ENCODE results near the gene DYNC1I1. TPM values are rescaled to one million over a fixed set of nuclear protein-coding genes. Genes with fewer than 3 reads are reported as not detected.

Gene DYNC1I1
- total RNA-seq, 1 experiment from 2014 or later = 3.2 TPM

DNA sequence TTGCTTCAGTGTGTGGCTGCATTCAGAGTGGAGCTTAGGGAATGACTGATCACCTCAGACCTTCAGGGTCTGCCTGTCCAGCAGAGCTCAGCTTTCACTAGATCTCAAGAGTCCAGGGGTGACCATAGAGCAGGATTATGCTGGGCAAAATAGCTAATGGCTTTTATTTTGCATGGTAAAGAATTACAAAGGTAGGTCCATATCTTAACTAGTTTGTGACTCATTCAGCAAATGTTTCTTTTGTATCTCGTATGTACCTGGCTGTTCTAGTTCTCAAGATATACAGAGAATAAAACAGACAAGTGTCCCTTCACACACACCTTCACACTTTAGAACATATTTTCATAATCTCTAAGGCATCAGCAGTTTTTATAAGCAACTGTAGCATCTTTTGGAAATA lies 180.5 kb downstream of the DYNC1I1 start:
- Histone ChIP-seq H3K14ac (ENCODE audit: insufficient read depth, low read length) (no peak overlapping the region), H3K27me3 (ENCODE audit: insufficient read depth, low read length) (no peaks in the 10 kb centered on the region), H2AK5ac (ENCODE audit: insufficient read length, low read length) (no peak overlapping the region), H4K8ac (replicated peaks; ENCODE audit: insufficient read length, low read depth, low read length) (no peak overlapping the region), H2BK20ac (ENCODE audit: low read depth, low read length, poor library complexity, severe bottlenecking) (no peak overlapping the region), H3K79me1 (ENCODE audit: insufficient read depth, low read depth, low read length, poor library complexity, severe bottlenecking) (no peaks in the 10 kb centered on the region), H3K9me3 (ENCODE audit: control insufficient read depth, low read depth, low read length) (no peaks in the 10 kb centered on the region), H3K79me2 (ENCODE audit: insufficient read depth, low read length) (no peaks in the 10 kb centered on the region), H2AFZ (ENCODE audit: low read length) (no peak overlapping the region), H2BK5ac (ENCODE audit: insufficient read length, low read length) (no peak overlapping the region), H3K23me2 (ENCODE audit: insufficient read length, low read depth, low read length, poor library complexity, severe bottlenecking) (no peaks in the 10 kb centered on the region), H3K23ac (ENCODE audit: insufficient read length, low read depth, low read length) (no peak overlapping the region), H4K5ac (ENCODE audit: insufficient read length, low read depth, low read length) (no peak overlapping the region), H3K18ac (ENCODE audit: insufficient read length, low read depth, low read length) (no peak overlapping the region), H3K9ac (ENCODE audit: extremely low read depth, insufficient read length, low read length) (no peak overlapping the region), H4K91ac (ENCODE audit: insufficient read length, low read depth, low read length) (no peak overlapping the region), H2BK12ac (ENCODE audit: insufficient read length, low read depth, low read length) (no peak overlapping the region), H3K27ac (ENCODE audit: insufficient read length, low read depth, low read length) (no peak overlapping the region), H2BK15ac (ENCODE audit: low read depth, low read length) (no peak overlapping the region), H3K4me2 (ENCODE audit: insufficient read depth, insufficient read length, low read length) (no peak overlapping the region), H4K20me1 (ENCODE audit: control insufficient read depth, insufficient read depth, insufficient read length) (no peaks in the 10 kb centered on the region), H3T11ph (ENCODE audit: low read length) (no peak overlapping the region), H3K4ac (ENCODE audit: low read depth, low read length) (no peak overlapping the region), H3K4me1 (ENCODE audit: insufficient read depth, low read length) (no peaks in the 10 kb centered on the region), H3K56ac (ENCODE audit: insufficient read length, low read depth, low read length) (no peak overlapping the region), H2BK120ac (ENCODE audit: low read depth, low read length, poor library complexity, severe bottlenecking) (no peak overlapping the region)
- Mint-ChIP-seq H3K36me3 (ENCODE audit: insufficient read depth in 1 of 3, low read depth in 3 of 3) (no peaks in the 10 kb centered on the region), H3K27me3 (ENCODE audit: low read depth) (no peaks in the 10 kb centered on the region; the same call in 1 of the 2 replicates), H3K27ac (no peak overlapping the region), H3K4me1 (0 out of 4 replicates have a peak, but pooled peaks cover 0 to 3% of the 10 kb centered on the region in 2 experiments), H3K4me3 (no peak overlapping the region), H3K9me3 (no peaks in the 10 kb centered on the region)
- WGBS (ENCODE audit: extremely low coverage, insufficient read length, low lambda C conversion rate) = no CpG with 5 or more reads among the region's 1 CpG
- TF ChIP-seq, protein P1, sequence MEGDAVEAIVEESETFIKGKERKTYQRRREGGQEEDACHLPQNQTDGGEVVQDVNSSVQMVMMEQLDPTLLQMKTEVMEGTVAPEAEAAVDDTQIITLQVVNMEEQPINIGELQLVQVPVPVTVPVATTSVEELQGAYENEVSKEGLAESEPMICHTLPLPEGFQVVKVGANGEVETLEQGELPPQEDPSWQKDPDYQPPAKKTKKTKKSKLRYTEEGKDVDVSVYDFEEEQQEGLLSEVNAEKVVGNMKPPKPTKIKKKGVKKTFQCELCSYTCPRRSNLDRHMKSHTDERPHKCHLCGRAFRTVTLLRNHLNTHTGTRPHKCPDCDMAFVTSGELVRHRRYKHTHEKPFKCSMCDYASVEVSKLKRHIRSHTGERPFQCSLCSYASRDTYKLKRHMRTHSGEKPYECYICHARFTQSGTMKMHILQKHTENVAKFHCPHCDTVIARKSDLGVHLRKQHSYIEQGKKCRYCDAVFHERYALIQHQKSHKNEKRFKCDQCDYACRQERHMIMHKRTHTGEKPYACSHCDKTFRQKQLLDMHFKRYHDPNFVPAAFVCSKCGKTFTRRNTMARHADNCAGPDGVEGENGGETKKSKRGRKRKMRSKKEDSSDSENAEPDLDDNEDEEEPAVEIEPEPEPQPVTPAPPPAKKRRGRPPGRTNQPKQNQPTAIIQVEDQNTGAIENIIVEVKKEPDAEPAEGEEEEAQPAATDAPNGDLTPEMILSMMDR (conservative IDR thresholded peaks at IDR 0.05) = no peak
- DNase-seq = no peak
